Activated naive CD4-positive, alpha-beta T cell treated with Interleukin-2 at 50 U/mL for 16 hours (primary cell): Measurements from ENCODE around the gene H19.

ENCODE experiments used
- DNase-seq: peaks from one replicate; pipeline ENCODE4 v3.0.0-alpha.2; 2020

The H19 gene

DNA sequence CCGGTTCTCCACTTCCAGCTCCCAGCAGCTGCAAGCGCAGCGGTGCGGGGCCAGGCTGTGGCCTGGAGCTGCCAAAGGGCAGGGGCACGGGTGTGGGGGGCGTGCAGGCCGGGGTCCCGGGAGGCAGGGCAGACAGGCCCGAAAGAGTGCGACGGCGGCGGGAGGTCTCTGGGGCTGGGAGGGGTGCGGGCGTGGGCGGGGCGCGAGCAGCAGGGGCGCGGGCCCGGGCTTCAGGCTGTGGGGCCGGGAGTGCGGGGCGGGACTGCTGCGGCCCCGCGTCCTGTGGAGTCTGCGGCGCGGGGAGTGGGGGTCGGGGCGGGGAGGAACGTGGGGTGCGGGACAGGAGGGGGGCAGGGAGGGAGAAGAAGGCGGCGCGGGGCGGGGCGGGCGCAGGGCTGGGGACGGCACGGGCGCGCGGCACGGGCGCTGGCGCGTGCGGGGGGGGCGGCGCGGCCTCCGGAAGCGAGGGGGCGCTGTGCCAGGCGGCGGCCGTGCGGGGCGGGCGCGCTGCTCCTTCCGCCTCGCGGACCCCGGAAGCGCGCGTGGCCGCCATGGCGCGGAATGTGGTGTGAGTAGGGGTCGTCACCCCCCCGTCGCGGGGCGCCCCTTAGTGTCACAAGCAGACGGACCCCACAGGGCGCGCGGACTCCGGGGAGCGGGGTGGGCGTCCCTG is 50.7 kb downstream of the H19 start, which contains the start of gene MRPL23:
MRPL23 (plus strand) TSS at position 521 of the 673 bp plus-strand sequence; CDS start at position 552, 31 bp downstream.
- peak; percentile 34 for DNase-seq
